Adipocyte (in vitro differentiated cells): ENCODE data around the gene WAC.

Source experiments
- DNase-seq: peaks from one replicate; pipeline ENCODE4 v3.0.0-alpha.2; 2015; ENCODE audit warnings: low read depth
- H3K27me3 ChIP-seq: replicated peaks from 2 replicates; pipeline ENCODE4 v1.7.0; 2013; ENCODE audit warnings: mild to moderate bottlenecking, low read length, moderate library complexity; ENCODE audit not compliant: control insufficient read depth, insufficient read depth
- H3K36me3 ChIP-seq: 2 replicates; pipeline ENCODE4 v1.7.0; 2013; ENCODE audit warnings: low read length, mild to moderate bottlenecking, moderate library complexity; ENCODE audit not compliant: control insufficient read depth, insufficient read depth, severe bottlenecking
- H3K4me1 ChIP-seq: 2 replicates; pipeline ENCODE4 v1.7.0; 2013; ENCODE audit warnings: mild to moderate bottlenecking, low read length, moderate library complexity; ENCODE audit not compliant: control insufficient read depth, insufficient read depth
- H3K4me3 ChIP-seq: 2 replicates; pipeline ENCODE4 v1.7.0; 2013; ENCODE audit warnings: mild to moderate bottlenecking, low read length, moderate library complexity
- H3K9ac ChIP-seq: 2 replicates; pipeline ENCODE4 v1.7.0; 2013; ENCODE audit warnings: mild to moderate bottlenecking, low read length, moderate library complexity
- H3K9me3 ChIP-seq: 2 replicates; pipeline ENCODE4 v1.7.0; 2013; ENCODE audit warnings: mild to moderate bottlenecking, low read length, moderate library complexity; ENCODE audit not compliant: control insufficient read depth

WAC gene

GRCh38 chr10:28612877-28613276 is 80.0 kb downstream of the WAC start:
- Histone ChIP-seq H3K9me3 (no peaks in the 10 kb centered on the region), H3K4me3 (no peak overlapping the region), H3K27me3 (no peaks in the 10 kb centered on the region), H3K9ac (no peak overlapping the region), H3K4me1 (no peaks in the 10 kb centered on the region), H3K36me3 (peaks cover 95% of the 10 kb centered on the region)
- no peak for DNase-seq

- no peaks in the 10 kb centered on the region for H3K4me1 ChIP-seq
- H3K9me3 ChIP-seq = no peaks in the 10 kb centered on the region
- no peak for DNase-seq
- no peak overlapping the region for H3K9ac ChIP-seq
- no peak overlapping the region for H3K4me3 ChIP-seq
- no peaks in the 10 kb centered on the region for H3K27me3 ChIP-seq
- peaks cover 95% of the 10 kb centered on the region for H3K36me3 ChIP-seq
These were observed 83.6 kb downstream of the WAC start for GRCh38 chr10:28616514-28616913.

- Histone ChIP-seq H3K27me3 (no peaks in the 10 kb centered on the region), H3K9ac (no peak overlapping the region), H3K9me3 (no peaks in the 10 kb centered on the region), H3K36me3 (peaks cover 70% of the 10 kb centered on the region), H3K4me1 (no peaks in the 10 kb centered on the region), H3K4me3 (no peak overlapping the region)
- DNase-seq = no peak
These were observed 86.5 kb downstream of the WAC start for GRCh38 chr10:28619455-28619854.

- H3K27me3 ChIP-seq = no peaks in the 10 kb centered on the region
- DNase-seq = no peak
- H3K4me1 ChIP-seq = no peaks in the 10 kb centered on the region
- no peaks in the 10 kb centered on the region for H3K9me3 ChIP-seq
- peaks cover 62% of the 10 kb centered on the region for H3K36me3 ChIP-seq
- no peak overlapping the region for H3K4me3 ChIP-seq
- H3K9ac ChIP-seq = no peak overlapping the region
These were observed 87.3 kb downstream of the WAC start for GRCh38 chr10:28620251-28620650.

GRCh38 chr10:28623483-28623882 is 90.6 kb downstream of the WAC start:
- peaks cover 29% of the 10 kb centered on the region for H3K36me3 ChIP-seq
- H3K27me3 ChIP-seq = no peaks in the 10 kb centered on the region
- no peaks in the 10 kb centered on the region for H3K9me3 ChIP-seq
- no peak overlapping the region for H3K9ac ChIP-seq
- peaks cover 3% of the 10 kb centered on the region for H3K4me1 ChIP-seq
- H3K4me3 ChIP-seq = no peak overlapping the region
- no peak for DNase-seq

- no peak overlapping the region for H3K4me3 ChIP-seq
- no peak overlapping the region for H3K9ac ChIP-seq
- H3K9me3 ChIP-seq = no peaks in the 10 kb centered on the region
- peaks cover 21% of the 10 kb centered on the region for H3K36me3 ChIP-seq
- no peak for DNase-seq
- no peaks in the 10 kb centered on the region for H3K27me3 ChIP-seq
- peaks cover 6% of the 10 kb centered on the region for H3K4me1 ChIP-seq
These were observed 91.4 kb downstream of the WAC start for GRCh38 chr10:28624351-28624750.

GRCh38 chr10:28627102-28627501 is 94.2 kb downstream of the WAC start:
- peak; percentile 28 for DNase-seq
- Histone ChIP-seq H3K9ac (no peak overlapping the region), H3K4me3 (no peak overlapping the region), H3K9me3 (no peaks in the 10 kb centered on the region), H3K27me3 (no peaks in the 10 kb centered on the region), H3K36me3 (no peaks in the 10 kb centered on the region), H3K4me1 (peaks cover 6% of the 10 kb centered on the region)

- DNase-seq = peak; percentile 95
- Histone ChIP-seq H3K4me3 (no peak overlapping the region), H3K36me3 (no peaks in the 10 kb centered on the region), H3K9me3 (no peaks in the 10 kb centered on the region), H3K4me1 (peaks cover 6% of the 10 kb centered on the region), H3K9ac (no peak overlapping the region), H3K27me3 (no peaks in the 10 kb centered on the region)
These were observed 95.4 kb downstream of the WAC start for GRCh38 chr10:28628184-28628893.

- Histone ChIP-seq H3K27me3 (peaks cover 14% of the 10 kb centered on the region), H3K4me3 (no peak overlapping the region), H3K9me3 (no peaks in the 10 kb centered on the region), H3K36me3 (no peaks in the 10 kb centered on the region), H3K4me1 (peaks cover 6% of the 10 kb centered on the region), H3K9ac (no peak overlapping the region)
- peak; percentile 7 for DNase-seq
These were observed 99.1 kb downstream of the WAC start for GRCh38 chr10:28631896-28632583.

GRCh38 chr10:28632584-28632945 is 99.6 kb downstream of the WAC start:
- no peaks in the 10 kb centered on the region for H3K36me3 ChIP-seq
- H3K4me1 ChIP-seq = peaks cover 6% of the 10 kb centered on the region
- no peak overlapping the region for H3K4me3 ChIP-seq
- peaks cover 15% of the 10 kb centered on the region for H3K27me3 ChIP-seq
- no peak overlapping the region for H3K9ac ChIP-seq
- DNase-seq = no peak
- H3K9me3 ChIP-seq = no peaks in the 10 kb centered on the region

- H3K9me3 ChIP-seq = peaks cover 6% of the 10 kb centered on the region
- DNase-seq = no peak
These were observed 100.8 kb downstream of the WAC start for GRCh38 chr10:28633750-28634149.

More at GRCh38 chr10:28633750-28634149, 100.8 kb downstream of the WAC start:
- Histone ChIP-seq H3K36me3 (no peaks in the 10 kb centered on the region), H3K9ac (no peak overlapping the region), H3K4me1 (peaks cover under 1% of the 10 kb centered on the region), H3K27me3 (peaks cover 18% of the 10 kb centered on the region), H3K4me3 (no peak overlapping the region)
